Activated naive CD4-positive, alpha-beta T cell treated with anti-CD3 and anti-CD28 coated beads, Interleukin-2, amount 10 ng/mL, durations not matched to agents 7 days and 5 days (primary cell): ENCODE results near the gene CD63.

Experiments used
- CTCF ChIA-PET: fragments of 350-600 bp; sonication (Branson Sonifier 250); formaldehyde crosslinking; loops from one replicate; lab custom pipeline; 2021; ENCODE audit warnings: antibody characterized with exemption; lab: Charles Lee
- DNase-seq: peaks from one replicate; pipeline ENCODE4 v3.0.0-alpha.2; 2020
- H3K27ac Mint-ChIP-seq: one replicate; pipeline ENCODE4 v1.8.0; 2021; ENCODE audit warnings: mild to moderate bottlenecking, moderate library complexity, mixed read lengths
- H3K27me3 Mint-ChIP-seq: one replicate; pipeline ENCODE4 v1.8.0; 2021; ENCODE audit warnings: mild to moderate bottlenecking, mixed read lengths
- H3K36me3 Mint-ChIP-seq: one replicate; pipeline ENCODE4 v1.8.0; 2021; ENCODE audit warnings: mixed read lengths
- H3K4me1 Mint-ChIP-seq: one replicate; pipeline ENCODE4 v1.8.0; 2021; ENCODE audit warnings: mixed read lengths
- H3K4me3 Mint-ChIP-seq: one replicate; pipeline ENCODE4 v1.8.0; 2021; ENCODE audit warnings: mild to moderate bottlenecking, moderate library complexity, mixed read lengths
- H3K9me3 Mint-ChIP-seq: one replicate; pipeline ENCODE4 v1.8.0; 2021; ENCODE audit warnings: mixed read lengths

Gene CD63

DNA sequence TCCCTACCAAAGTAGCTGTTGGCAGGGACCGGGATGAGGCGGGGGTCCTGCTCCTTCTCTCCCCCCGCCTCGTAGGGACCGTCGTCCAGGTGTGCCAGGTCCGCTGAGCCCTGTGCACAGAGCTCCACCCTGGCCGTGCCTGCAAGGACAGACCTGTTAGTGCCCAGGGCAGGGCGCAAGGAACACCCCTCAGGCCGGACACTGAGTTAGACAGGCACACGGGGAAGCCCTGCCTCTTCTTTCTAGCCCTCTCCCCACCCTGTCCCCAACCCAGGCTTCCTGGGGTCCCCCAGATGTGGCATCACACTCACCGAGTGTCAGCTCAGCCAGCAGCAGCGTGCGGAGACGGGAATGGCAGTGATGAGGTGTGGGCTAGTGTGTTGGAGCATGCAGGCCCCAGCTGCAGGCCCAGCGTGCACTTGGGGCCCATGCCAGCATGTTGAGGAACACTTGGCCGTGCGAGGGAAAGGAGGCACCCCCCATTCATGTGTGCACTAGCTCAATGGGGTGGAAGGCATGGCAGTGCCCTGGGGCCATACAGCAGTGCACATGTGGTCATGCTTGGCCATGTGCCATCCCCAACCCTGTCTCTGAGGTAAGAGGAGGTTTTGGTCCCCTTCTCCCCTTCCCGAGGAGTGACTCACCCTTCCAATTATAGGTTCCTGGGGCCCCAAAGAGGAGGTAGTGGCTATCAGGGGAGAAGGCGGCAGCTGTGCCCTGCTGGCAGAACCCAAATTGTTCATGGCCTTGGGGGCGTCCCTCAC is 28.4 kb downstream of the CD63 start:
- H3K9me3 Mint-ChIP-seq = no peaks in the 10 kb centered on the region

DNA sequence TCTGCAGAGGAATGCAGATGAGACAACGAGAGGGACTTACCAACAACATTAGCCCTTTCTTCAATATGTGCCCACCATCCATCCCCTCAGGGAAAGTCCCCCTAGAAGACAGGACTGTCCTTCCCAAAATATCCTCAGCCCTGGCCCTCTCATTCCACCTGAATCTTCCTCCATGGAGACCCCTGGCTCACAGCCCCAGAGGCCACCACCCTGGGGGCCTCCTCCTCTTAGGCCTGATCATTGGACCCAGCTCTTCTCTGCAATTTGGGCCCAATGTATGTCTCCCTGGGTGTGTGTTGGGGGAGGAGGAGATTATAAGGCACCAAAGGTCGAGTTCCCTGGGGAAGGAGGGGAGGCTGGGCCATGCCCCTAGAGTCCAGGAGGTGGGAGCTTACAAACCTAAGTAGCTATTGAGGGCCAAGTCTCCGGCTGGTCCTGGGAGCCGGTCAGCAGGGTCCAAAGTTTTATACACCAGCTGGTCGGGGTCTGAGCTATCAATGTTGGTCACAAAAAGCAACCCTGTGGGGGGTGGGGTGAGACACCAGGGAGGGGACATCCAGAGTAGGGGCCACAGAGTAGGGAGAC is 29.2 kb downstream of the CD63 start:
- Mint-ChIP-seq H3K4me1 (no peaks in the 10 kb centered on the region), H3K27me3 (peaks cover 22% of the 10 kb centered on the region), H3K9me3 (no peaks in the 10 kb centered on the region), H3K27ac (no peak overlapping the region), H3K36me3 (no peaks in the 10 kb centered on the region), H3K4me3 (no peak overlapping the region)
- no peak for DNase-seq
- CTCF ChIA-PET = interaction anchor here (1.0 to 1.1 kb wide), 2 partner anchors 38 to 43 kb away, joined by 3 read pairs; no protein-coding TSS in a partner anchor

More for the DNA sequence above, 28.4 kb downstream of the CD63 start:
- Mint-ChIP-seq H3K4me3 (no peak overlapping the region), H3K27ac (no peak overlapping the region), H3K4me1 (no peaks in the 10 kb centered on the region), H3K27me3 (peaks cover 29% of the 10 kb centered on the region), H3K36me3 (no peaks in the 10 kb centered on the region)
- CTCF ChIA-PET = interaction anchor here (1.0 kb wide), 1 partner anchor 37 kb away, joined by 3 read pairs; no protein-coding TSS in a partner anchor
- DNase-seq = no peak

DNA sequence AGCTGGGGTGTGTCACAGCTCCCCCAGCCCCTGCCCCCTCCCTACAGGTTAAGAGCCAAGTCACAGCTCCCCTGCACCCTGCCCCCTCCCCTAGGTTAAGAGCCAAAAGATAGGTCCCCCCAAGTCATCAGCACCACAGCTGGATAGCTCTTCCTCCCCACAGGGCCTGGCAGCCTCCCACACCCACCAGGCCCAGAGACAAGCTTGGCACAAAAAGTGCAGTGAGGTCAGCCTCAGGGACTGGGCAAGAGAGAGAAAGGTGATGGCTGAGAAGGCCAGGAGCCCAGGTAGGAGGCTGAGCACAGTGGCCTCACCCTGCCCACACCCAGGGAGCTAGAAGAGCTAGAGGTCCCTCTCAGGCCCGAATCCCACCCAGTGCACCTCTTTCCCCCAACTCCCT is 29.8 kb downstream of the CD63 start:
- no peaks in the 10 kb centered on the region for H3K4me1 Mint-ChIP-seq
- H3K27ac Mint-ChIP-seq = no peak overlapping the region
- CTCF ChIA-PET = interaction anchor here (1.1 kb wide), 1 partner anchor 43 kb away, joined by 3 read pairs; no protein-coding TSS in a partner anchor
- no peak for DNase-seq
- no peaks in the 10 kb centered on the region for H3K36me3 Mint-ChIP-seq
- H3K27me3 Mint-ChIP-seq = peaks cover 20% of the 10 kb centered on the region
- H3K9me3 Mint-ChIP-seq = no peaks in the 10 kb centered on the region
- H3K4me3 Mint-ChIP-seq = no peak overlapping the region

DNA sequence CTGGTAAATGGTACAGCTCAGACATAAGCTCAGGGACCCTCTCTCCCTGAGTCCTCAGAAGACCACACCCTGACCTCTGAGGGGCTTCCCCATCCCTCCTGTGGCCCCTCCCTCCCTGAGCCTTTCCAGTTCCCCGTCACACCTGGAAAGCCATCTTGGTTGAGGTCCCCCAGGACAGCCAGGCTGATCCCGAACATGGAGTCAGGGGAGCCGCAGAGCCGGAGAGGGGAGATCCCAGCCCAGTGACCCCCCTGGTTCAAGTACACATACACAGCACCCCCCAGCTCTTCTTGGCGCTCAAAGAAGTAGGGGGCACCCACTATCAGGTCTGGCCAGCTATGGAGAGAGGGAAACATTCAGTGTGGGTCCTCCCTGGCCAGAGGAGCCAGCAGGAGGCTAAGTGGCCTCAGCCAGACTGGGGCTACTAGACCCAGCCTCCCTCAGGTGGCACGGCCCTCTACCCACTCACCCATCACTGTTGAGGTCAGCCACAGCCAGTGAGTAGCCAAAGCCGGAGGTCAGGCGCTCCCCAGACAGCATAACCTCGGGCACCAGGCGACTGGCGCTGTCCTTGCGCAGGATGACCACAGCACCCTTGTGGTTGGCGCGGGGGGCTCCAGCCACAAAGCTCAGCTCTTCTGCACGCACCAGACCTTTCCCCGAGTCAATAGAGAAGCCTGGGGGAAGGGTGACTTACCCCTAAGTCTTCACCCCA is 30.4 kb downstream of the CD63 start:
- CTCF ChIA-PET = interaction anchor here (1.1 to 1.9 kb wide), 2 partner anchors 7 to 42 kb away, joined by 3 to 6 read pairs; no protein-coding TSS in a partner anchor
- no peak overlapping the region for H3K27ac Mint-ChIP-seq
- no peak overlapping the region for H3K4me3 Mint-ChIP-seq

DNA sequence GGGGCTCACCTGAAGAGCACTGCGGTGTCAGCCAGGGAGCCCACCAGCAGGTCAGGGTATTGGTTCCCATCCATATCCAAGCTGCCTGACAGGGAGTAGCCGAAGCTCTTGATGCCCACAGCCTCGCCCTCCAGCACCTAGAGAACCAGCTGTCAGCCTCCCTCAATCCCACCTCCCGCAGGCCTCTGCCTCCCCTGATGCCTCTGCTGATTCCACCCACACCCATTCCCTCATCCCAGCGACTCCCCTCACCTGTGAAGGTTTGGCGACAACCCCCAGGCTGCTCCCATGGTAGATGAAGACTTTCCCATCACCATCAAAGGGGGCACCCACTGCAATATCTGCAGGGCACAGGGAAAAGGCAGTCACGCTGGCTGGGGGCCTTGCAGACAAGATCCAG is 31.1 kb downstream of the CD63 start:
- Mint-ChIP-seq H3K4me1 (no peaks in the 10 kb centered on the region), H3K4me3 (no peak overlapping the region), H3K9me3 (no peaks in the 10 kb centered on the region), H3K27ac (no peak overlapping the region), H3K36me3 (no peaks in the 10 kb centered on the region), H3K27me3 (peaks cover 21% of the 10 kb centered on the region)
- CTCF ChIA-PET = interaction anchor here (1.9 kb wide), 1 partner anchor 8 kb away, joined by 6 read pairs; no protein-coding TSS in a partner anchor
- DNase-seq = no peak

More for the DNA sequence above, 30.4 kb downstream of the CD63 start:
- Mint-ChIP-seq H3K4me1 (no peaks in the 10 kb centered on the region), H3K9me3 (no peaks in the 10 kb centered on the region), H3K27me3 (peaks cover 20% of the 10 kb centered on the region), H3K36me3 (no peaks in the 10 kb centered on the region)
- no peak for DNase-seq

DNA sequence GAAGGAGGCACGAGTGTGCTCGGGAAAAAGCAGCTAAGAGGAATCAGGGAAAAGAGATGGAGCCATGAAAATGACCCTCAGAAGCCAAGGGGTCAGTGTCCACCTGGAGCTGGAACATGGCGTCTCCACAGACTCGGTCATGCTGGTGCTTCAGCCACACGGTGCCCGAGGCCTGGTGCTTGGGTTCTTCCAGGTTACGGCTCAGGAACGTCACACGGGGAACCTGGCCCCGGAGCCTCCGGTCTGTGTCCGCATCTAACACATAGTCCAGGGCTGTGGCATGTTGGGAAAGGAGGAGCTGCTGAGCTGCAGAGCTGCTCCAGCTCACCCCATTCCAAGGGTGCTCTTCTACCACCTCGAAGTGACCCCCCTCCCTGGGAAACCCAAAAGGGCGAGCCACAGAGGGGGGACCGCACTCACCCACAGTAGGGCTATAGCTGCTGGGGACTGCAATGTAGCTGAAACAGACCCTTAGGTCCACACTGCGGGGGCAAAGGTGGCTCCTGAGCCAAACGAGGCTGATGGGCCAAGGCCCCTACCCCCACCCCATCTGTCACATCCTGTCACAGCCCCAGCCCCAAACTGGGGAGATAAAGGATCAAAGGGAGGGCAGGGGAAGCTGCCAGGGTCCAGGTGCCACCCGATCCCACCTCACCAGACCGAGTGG is 31.9 kb downstream of the CD63 start:
- H3K36me3 Mint-ChIP-seq = no peaks in the 10 kb centered on the region
- no peak for DNase-seq
- no peaks in the 10 kb centered on the region for H3K4me1 Mint-ChIP-seq
- no peaks in the 10 kb centered on the region for H3K9me3 Mint-ChIP-seq
- no peak overlapping the region for H3K27ac Mint-ChIP-seq
- H3K27me3 Mint-ChIP-seq = peaks cover 23% of the 10 kb centered on the region
- CTCF ChIA-PET = interaction anchor here (0.9 to 1.9 kb wide), 3 partner anchors 9 to 51 kb away, joined by 3 to 6 read pairs (median 4); no protein-coding TSS in a partner anchor
- no peak overlapping the region for H3K4me3 Mint-ChIP-seq

DNA sequence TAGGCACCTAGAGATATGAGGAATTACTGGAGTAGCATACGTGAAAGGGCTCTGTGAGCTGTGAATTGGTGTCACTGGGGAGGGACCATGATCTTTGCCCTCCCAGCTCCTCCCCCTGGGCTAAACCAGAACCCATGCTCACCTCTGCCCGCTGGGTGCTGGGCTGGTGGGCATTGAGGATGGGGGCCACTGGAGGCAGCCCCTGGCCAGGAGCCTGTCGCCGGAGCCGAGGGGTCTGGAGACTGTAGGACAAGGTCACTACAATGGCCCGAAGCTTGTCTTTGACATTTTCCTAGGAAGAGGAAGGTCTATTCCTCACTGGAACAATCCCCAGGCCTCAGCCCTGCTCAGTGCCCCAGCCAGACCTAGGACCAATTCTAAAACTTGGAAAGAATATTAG is 32.7 kb downstream of the CD63 start:
- H3K36me3 Mint-ChIP-seq = no peaks in the 10 kb centered on the region
- H3K27me3 Mint-ChIP-seq = peaks cover 23% of the 10 kb centered on the region
- CTCF ChIA-PET = interaction anchor here (0.9 to 1.9 kb wide), 3 partner anchors 10 to 50 kb away, joined by 3 to 6 read pairs (median 4); no protein-coding TSS in a partner anchor
- no peak for DNase-seq
- H3K9me3 Mint-ChIP-seq = no peaks in the 10 kb centered on the region
- no peak overlapping the region for H3K4me3 Mint-ChIP-seq
- no peak overlapping the region for H3K27ac Mint-ChIP-seq
- H3K4me1 Mint-ChIP-seq = no peaks in the 10 kb centered on the region

DNA sequence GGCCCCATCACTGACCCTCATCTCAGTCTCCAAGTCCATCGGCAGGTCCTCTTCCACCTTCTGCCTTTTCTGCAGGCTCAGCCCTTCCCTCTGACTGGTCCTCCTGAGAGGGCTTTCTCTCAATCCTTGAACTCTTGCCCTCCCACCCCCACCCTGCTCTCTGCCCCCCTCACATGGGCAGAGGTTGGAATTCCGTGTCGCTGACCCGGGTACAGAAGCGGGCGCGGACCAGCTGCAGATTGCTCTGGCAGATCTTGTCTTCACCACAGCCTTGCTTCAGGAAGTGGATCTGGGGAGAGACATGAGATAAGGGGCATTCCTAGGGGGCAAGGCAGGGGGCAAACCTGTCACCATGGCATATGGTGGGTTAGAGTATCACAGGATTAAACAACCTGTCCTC is 33.5 kb downstream of the CD63 start:
- no peak overlapping the region for H3K4me3 Mint-ChIP-seq
- peaks cover 19% of the 10 kb centered on the region for H3K27me3 Mint-ChIP-seq
- no peaks in the 10 kb centered on the region for H3K4me1 Mint-ChIP-seq
- H3K9me3 Mint-ChIP-seq = no peaks in the 10 kb centered on the region
- DNase-seq = no peak
- H3K27ac Mint-ChIP-seq = no peak overlapping the region
- H3K36me3 Mint-ChIP-seq = no peaks in the 10 kb centered on the region
- CTCF ChIA-PET = no interaction called here

DNA sequence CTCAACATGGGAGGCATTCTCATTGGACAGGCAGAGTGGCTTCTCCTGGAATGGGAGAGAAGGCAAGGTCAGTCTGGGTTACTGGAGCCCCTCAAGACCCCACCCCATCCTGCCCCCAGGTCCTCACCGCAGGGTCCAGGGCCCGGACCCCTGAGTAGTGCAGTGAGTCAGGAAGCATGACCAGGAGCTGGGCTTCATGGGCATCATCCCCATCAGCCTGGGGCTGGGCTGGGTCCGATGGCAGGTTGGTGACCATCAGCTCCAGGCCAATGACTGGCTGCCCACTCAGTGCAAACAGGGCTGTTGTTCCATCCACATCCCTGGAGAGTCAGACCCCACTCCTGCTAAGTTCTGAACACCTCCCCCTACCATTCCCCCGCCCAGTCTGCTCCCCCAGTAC is 34.2 kb downstream of the CD63 start:
- H3K9me3 Mint-ChIP-seq = no peaks in the 10 kb centered on the region
- CTCF ChIA-PET = no interaction called here

DNA sequence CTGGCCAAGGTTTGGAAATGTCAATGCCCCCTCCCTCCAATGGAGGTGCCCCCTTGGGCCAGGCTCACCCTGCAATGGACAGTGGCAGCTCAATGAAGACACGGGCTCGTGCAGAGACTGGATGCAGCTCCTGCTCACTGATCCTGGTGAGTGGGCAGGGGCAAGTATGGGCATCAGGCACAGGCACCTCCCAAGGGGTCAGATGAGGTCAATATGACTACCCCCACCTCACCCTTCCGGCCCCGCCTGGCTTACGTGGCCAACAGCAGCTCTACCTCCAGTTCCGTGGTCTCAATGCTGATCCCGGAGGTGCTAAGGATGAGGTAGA is 34.7 kb downstream of the CD63 start:
- no peak overlapping the region for H3K27ac Mint-ChIP-seq
- peaks cover 14% of the 10 kb centered on the region for H3K27me3 Mint-ChIP-seq
- CTCF ChIA-PET = no interaction called here
- H3K9me3 Mint-ChIP-seq = no peaks in the 10 kb centered on the region
- no peaks in the 10 kb centered on the region for H3K36me3 Mint-ChIP-seq
- H3K4me1 Mint-ChIP-seq = no peaks in the 10 kb centered on the region
- DNase-seq = no peak
- H3K4me3 Mint-ChIP-seq = no peak overlapping the region

More for the DNA sequence above, 34.2 kb downstream of the CD63 start:
- H3K4me1 Mint-ChIP-seq = no peaks in the 10 kb centered on the region
- no peak overlapping the region for H3K4me3 Mint-ChIP-seq
- no peaks in the 10 kb centered on the region for H3K36me3 Mint-ChIP-seq
- no peak for DNase-seq
- no peak overlapping the region for H3K27ac Mint-ChIP-seq
- peaks cover 18% of the 10 kb centered on the region for H3K27me3 Mint-ChIP-seq

DNA sequence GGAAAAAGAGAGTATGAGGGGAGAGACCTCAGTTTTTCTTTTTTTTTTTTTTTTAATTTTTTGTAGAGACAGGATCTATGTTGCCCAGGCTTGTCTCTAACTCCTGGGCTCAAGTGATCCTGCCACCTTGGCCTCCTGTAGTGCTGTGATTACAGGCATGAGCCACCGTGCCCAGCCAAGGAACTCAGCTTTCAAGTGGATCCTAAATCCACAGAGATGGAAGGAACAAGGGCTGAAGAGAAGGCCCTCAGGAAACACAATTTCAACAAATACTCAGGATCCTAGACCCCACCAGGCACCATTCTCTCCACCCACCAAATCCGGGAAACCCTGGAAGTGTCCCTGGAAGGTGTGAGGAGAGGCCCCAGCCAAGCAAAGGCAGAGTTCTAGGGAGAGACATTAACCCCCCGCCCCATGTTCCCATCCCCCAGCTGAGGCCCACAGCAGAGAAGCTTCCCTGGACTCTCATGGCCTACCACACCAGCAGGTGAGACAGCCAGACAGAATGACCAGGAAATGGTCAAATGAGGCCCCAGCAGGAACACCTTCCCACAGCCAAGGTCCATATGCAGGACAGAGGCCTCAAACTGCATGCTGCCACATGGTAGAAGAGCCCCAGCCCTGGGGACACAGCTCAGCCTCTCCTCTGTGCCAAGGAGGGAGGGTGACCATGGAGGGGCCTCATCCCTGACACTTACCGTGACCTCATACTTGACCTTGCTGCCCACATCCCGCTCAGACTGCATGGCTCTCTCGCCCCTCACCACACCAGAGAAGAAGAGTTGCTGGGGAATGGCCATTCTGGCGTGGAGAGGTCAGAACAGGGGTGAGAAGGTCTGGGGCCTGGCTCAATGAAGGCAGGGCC is 35.3 kb downstream of the CD63 start:
- Mint-ChIP-seq H3K27ac (no peak overlapping the region), H3K27me3 (peaks cover 13% of the 10 kb centered on the region), H3K36me3 (no peaks in the 10 kb centered on the region), H3K9me3 (no peaks in the 10 kb centered on the region), H3K4me3 (no peak overlapping the region), H3K4me1 (no peaks in the 10 kb centered on the region)
- DNase-seq = no peak
- CTCF ChIA-PET = no interaction called here

DNA sequence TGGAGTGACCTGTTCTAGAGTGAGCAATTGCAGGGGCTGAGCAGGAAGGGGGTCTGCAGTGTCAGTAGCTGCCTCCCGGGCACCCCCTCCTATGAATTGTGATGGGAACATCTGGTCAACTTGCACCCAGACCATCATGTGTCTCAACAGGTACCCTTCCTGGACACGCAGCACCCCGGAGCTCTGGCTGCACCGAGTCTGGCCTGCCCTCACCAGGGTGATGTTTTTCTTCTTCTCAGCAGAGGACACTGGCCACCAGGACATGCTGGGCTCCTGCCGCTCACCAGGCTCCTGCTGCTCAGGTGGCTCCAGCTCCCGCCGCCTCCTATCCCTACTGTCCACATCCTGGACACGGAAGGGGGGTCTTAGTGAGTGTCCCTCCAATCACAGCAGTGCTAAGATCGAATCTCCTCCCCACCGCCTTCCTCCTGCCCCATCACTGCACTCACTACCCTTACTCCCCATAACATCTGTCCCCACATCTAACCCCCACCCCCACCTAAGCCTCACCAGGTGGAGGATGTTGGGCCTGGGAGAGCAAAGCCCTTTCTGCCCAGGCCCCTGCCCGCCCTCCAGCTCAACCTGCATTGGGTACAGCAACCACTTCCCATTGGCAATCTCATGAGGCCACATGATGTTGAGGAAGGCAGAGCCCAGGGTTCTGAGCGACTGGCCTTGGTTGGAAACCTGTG is 36.0 kb downstream of the CD63 start:
- no peaks in the 10 kb centered on the region for H3K9me3 Mint-ChIP-seq
- CTCF ChIA-PET = no interaction called here
- H3K4me3 Mint-ChIP-seq = no peak overlapping the region

More for the DNA sequence above, 36.0 kb downstream of the CD63 start:
- H3K4me1 Mint-ChIP-seq = no peaks in the 10 kb centered on the region
- DNase-seq = no peak
- H3K27ac Mint-ChIP-seq = no peak overlapping the region
- H3K27me3 Mint-ChIP-seq = peaks cover 18% of the 10 kb centered on the region
- H3K36me3 Mint-ChIP-seq = no peaks in the 10 kb centered on the region
